GM18907 (cell line): ENCODE data around the gene PTCD3.
A peak's percentile ranks its signal among the peaks of the same experiment; 100 is the strongest.

Experiments
- ATAC-seq: cut with Tn5 transposase; IDR thresholded peaks from one replicate; pipeline ENCODE4 v1.9.1; 2021; ENCODE audit warnings: mild to moderate bottlenecking, moderate library complexity; ENCODE audit not compliant: unreplicated experiment

PTCD3 gene

GRCh38 chr2:86142436-86143257, 36.6 kb downstream of the PTCD3 start:
- no peak for ATAC-seq

DNA sequence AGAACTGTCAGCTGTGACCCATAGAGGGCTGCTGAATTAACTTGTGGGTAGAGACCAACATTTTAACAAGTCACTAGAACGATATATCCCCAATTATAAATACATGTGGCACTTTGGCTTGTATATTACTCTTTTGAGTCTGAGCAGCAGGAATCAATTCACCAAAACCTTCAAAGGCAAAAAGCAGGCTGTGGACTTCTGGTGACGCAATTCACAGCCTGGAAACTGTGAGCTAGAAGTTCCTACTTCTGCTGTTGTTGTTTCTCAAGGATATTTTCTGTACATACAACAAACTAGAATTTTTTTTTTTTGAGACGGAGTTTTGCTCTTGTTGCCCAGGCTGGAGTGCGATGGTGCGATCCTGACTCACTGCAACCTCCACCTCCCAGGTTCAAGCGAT, 37.3 kb downstream of the PTCD3 start:
- ATAC-seq = no peak

- no peak for ATAC-seq
Measured at GRCh38 chr2:86143926-86144685, 38.1 kb downstream of the PTCD3 start.

DNA sequence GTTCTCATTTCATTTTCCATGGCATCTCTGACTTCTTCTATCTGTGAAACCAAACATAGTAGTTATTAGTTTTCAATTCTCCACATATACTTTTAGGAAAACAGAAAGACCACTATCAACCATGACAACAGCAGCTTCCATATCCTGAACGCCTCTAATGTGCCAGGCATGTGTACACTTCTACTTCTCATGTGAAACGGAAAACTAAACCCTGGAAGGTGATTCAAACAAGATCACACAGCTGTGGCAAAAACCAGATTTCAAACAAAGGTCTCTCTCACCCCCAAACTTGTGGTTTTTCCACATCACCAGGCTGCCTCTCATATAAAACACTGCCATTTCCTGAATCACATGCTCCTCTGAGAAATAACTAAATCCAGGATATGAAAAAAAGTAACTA, 41.8 kb downstream of the PTCD3 start:
- no peak for ATAC-seq

- no peak for ATAC-seq
Measured at GRCh38 chr2:86150502-86150901, 44.5 kb downstream of the PTCD3 start.

- ATAC-seq = no peak
Measured at GRCh38 chr2:86157009-86157556, 51.0 kb downstream of the PTCD3 start.

GRCh38 chr2:86158286-86158685, 52.3 kb downstream of the PTCD3 start:
- no peak for ATAC-seq

DNA sequence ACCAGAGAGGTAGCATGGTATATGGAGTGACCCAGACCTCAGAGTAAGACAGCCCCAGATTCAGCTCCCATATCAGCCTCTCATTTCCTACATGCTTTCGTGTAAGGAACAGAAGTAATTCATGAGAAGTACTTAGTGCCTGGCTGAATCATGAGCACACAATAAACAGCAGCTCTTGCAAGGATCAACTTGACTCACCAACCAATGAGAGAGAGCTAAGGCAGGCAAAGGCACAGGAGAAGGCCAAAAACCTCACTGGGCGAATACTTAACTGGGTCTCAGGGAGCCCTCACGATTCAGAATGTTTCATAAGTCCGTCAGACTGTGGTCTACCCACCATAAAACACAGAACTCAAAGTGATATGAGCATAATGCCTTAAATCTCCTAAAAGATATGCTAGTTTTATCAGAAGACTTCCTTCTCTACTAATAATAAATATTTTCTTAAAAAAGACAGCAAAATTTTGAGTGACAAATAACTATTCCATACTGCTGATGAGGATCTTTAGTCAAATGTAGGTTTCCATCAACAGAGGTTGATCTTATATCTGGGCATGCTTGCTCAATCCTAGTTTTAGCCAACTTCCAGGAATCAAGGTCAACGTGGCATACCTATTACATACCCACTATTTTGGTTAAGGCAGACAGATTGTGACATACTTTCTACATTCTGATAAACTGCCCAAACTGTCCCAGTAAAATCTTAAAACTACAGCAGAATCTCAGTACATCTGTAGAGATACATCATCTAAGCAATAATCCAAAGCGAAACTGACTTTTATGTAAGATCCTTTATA, 54.3 kb downstream of the PTCD3 start:
- no peak for ATAC-seq

DNA sequence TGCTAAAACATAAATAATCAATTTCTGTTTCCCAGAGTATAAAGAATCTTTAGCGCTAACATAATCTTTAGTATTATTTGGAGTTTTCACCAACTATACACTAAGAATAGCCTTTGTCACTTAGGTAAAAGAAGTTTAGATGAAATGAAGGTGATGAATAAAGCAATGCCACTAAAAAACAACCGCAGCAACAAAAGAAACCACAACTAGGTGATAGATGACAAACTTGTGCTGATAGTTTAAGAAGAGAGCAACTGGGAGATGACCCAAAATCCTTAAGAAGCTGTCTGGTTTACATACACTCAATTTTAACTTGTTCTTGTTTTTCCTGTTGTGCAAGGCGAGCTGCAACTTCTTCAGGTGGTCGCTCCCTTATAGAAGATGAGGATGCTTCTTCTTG, 64.4 kb downstream of the PTCD3 start:
- ATAC-seq = no peak

DNA sequence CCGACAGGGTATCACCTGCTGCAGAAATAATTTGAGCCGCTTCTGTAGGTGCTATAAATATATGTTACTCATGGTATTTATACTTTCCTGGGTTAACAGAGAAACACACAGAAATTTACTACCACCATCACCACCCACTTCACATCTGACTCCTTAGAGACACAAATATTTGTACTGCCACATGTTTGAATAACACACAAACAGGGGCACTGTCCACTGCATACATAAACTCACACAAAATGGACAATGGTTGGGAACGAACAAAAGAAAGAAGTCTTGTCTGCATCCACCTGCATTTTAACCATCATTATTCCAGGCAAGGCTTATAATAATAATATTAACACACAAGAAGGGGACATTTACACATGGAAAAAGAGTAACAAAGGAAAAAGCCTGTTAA, 65.3 kb downstream of the PTCD3 start:
- ATAC-seq = no peak

- no peak for ATAC-seq
Measured at GRCh38 chr2:86172610-86173009, 66.6 kb downstream of the PTCD3 start.

- ATAC-seq = no peak
Measured at GRCh38 chr2:86174445-86174844, 68.4 kb downstream of the PTCD3 start.

DNA sequence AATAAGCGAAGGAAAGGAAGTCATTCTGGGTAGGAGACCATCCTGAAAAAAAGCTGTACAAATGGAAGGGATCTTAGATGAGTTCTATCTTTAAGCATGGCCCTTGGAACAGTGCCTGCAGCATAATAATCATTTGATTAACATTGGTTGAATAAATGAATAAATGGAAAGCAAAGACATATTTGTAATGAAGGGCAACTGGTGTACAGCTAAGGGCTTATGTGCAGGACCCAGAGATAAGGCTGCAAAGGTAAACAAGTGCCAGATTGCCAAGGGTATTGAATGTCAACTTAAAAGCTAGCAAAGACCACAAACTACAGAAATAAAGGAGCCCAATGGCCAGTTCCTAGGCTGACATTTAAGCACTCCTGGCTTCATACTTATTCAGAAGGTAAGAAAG, 69.8 kb downstream of the PTCD3 start:
- no peak for ATAC-seq

DNA sequence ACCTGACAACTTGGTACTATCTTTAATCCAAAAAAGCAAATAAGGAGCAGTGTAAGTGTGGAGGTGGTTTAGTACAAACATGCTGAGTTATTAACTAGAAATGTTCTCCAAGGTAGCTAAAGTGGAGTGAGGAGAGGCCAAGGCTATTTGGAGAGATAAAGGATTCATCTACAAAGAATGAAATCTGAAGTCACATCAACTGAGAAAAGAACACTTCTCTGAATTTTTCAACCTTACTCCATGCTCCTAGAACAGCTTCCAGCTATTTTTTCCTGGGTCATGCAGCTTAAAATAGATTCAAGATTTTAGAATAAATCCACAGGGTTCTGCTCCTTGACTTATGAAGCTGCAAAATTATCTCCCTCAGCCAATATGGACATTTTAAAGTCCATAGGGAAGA, 70.6 kb downstream of the PTCD3 start:
- no peak for ATAC-seq

GRCh38 chr2:86185517-86186212, 79.6 kb downstream of the PTCD3 start:
- peak; percentile 37 for ATAC-seq

- ATAC-seq = peak; percentile 37
Measured at GRCh38 chr2:86186431-86186830, 80.4 kb downstream of the PTCD3 start.

DNA sequence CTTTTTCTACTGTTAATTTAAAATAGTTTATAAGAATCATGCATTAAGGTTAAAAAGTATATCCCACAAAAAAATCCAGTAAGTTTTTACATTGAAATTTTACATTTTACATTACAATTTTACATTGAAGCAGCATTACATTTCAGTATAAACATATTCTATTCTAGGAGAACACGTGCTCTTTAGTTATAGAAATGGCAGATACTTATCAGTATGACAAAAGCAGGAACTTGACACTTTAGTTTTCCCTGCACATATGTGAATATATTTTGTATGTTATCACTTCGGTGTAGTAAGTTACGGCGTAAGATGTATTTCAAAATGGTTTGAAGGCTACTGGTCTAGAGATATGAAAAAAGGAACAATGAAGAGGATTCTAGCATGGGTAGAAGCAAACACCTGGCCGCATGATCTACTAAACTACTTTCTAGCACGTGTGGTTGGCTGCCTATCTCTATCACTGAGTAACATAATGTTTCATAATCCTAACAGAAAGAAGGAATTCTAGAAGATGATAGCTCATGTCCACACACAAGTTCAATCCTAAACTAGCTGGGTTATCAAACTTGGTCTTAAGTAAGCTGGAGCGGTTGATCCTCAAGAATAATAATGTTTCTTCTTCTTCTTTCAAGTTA, 83.9 kb downstream of the PTCD3 start:
- ATAC-seq = no peak
